Ovary (tissue), 9 donors: ENCODE data around the gene KRT82. TPM values are rescaled to one million over a fixed set of nuclear protein-coding genes. Genes with fewer than 3 reads are reported as not detected.

Source experiments
- DNase-seq, 5 donors: peaks; one replicate each; pipeline ENCODE4 v3.0.0-alpha.2; 2019 to 2020
- H3K27ac ChIP-seq, 2 donors: fragments of 200-600 bp; one replicate each; pipeline versions ENCODE4 v1.5.1 to v1.8.0; 2019 to 2022
- H3K27me3 ChIP-seq: fragments of 200-600 bp; one replicate; pipeline ENCODE4 v1.8.0; 2022
- H3K36me3 ChIP-seq: fragments of 200-600 bp; sonication (generic); one replicate; pipeline ENCODE4 v1.5.1; 2019
- H3K4me1 ChIP-seq: one replicate; pipeline ENCODE4 v1.8.1; 2013; ENCODE audit warnings: mild to moderate bottlenecking, moderate library complexity; ENCODE audit not compliant: insufficient read depth
- H3K4me3 ChIP-seq: fragments of 200-600 bp; sonication (generic); one replicate; pipeline ENCODE4 v1.5.1; 2017
- H3K9me3 ChIP-seq, 2 donors: fragments of 200-600 bp in 1 of 2; sonication (generic) in 1 of 2; one replicate each; pipeline versions ENCODE4 v1.5.1 to v1.8.1; 2013 to 2019; ENCODE audit warnings: mild to moderate bottlenecking in 1 of 2, moderate library complexity in 1 of 2
- EP300 ChIP-seq: sonication (generic); formaldehyde crosslinking; IDR thresholded peaks from one replicate; pipeline ENCODE4 v1.6.1; 2017; ENCODE audit warnings: antibody characterized with exemption
- POLR2A ChIP-seq: fragments of 450-650 bp; IDR thresholded peaks from one replicate; pipeline ENCODE4 v1.6.1; 2017; ENCODE audit warnings: antibody characterized with exemption, mild to moderate bottlenecking, moderate library complexity
- WGBS, 3 donors: extraction: QIAGEN DNeasy Blood & Tissue Kit in 1 of 3; methylation state at CpG; one replicate each; pipeline versions ENCODE4 v1.1.5 to v1.1.7; 2013 to 2017; 5-methylcytosine and 5-hydroxymethylcytosine counted together
- intact Hi-C, 4 donors: fragments of 100-400 bp; cut with DNase I; formaldehyde crosslinking; loops; one replicate each; pipeline versions ENCODE4 v1.11.0 to v1.15.1; 2022 to 2023
- polyA plus RNA-seq, 2 donors: library from polyadenylated mRNA; stranded (reverse); fragments of 200-250 nt in 1 of 2; fragments of 350-450 nt in 1 of 2; fragmentation: Illumina TruSeq in 1 of 2; extraction: RNeasy Lipid Tissue Mini Kit (QIAGEN cat#74804) in 1 of 2; gene quantifications; one replicate each; pipeline ENCODE4 v1.2.3, GENCODE V29; 2013 to 2014
- total RNA-seq, 7 donors: library from RNA; depleted of rRNA in 2 of 7; stranded (reverse); fragments of >200 nt in 2 of 7; fragmentation: NEBNext Ultra II Directional in 3 of 7; extraction: Animal tissue kit (Norgen Biotek cat#: 25700) in 3 of 7; gene quantifications; one replicate each; pipeline versions ENCODE4 v1.1.0 to v1.2.4, GENCODE V29; 2016 to 2023
- TF ChIP-seq, protein P1 (sequence below), 3 donors: fragments of 450-650 bp in 2 of 3; fragments of 200-600 bp in 1 of 3; IDR thresholded peaks; one replicate each; pipeline versions ENCODE4 v1.5.1 to v1.8.0; 2016 to 2022; ENCODE audit warnings: antibody characterized with exemption in 3 of 3, mild to moderate bottlenecking in 1 of 3
- donor health status: DM: no; HTN: no; CAD: no; lungs with moderate emphysema.
- donor health status: DM: no; HTN: no; CAD: no.
- donor health status: Bipolar disorder and iron deficiency.
- donor health status: DM: yes; HTN: yes; CAD: no.
- donor health status: DM: no; HTN: no; CAD: no.
- donor health status: DM: yes; HTN: yes; CAD: no.

KRT82 gene
- total and polyA plus RNA-seq, 9 donors, result not detected

DNA sequence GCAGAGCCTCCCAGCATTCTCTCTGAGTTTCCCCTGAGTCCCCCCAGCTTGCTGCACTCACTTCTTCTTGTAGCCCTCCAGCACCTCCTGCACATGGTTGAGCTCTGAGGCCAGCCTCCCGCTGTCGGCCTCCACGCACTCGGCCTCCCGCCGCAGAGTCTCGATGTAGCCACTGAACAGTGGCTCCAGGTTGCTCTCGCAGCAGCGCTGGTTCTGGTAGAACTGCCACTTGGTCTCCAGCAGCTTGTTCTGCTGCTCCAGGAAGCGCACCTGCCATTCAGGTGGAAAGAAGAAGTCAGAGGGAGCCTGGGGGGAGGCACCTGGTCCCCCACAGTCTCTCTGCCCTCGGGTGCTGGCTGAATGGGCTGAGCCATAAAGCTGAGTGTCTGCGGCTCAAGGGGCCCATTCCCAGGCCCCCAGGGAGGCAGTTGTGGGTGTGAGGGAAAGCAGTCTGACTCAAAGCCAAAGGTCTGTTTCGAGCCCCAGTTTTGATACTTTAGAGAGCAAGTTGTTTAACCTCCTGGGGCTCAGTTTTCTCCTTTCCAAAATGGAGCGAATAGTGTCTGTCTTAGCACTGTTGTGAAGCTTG, 41.1 kb downstream of the KRT82 start:
- no peaks in the 10 kb centered on the region for H3K36me3 ChIP-seq
- no peaks in the 10 kb centered on the region for H3K9me3 ChIP-seq
- no peak for DNase-seq
- H3K27ac ChIP-seq, result no peak overlapping the region
- 82 to 87% (median 86%) methylated on average over 14 of the region's 14 CpGs for WGBS, 3 donors
- no peak overlapping the region for H3K4me3 ChIP-seq
- no peaks in the 10 kb centered on the region for H3K27me3 ChIP-seq
- TF ChIP-seq POLR2A (no peak), EP300 (no peak)
- TF ChIP-seq, protein P1, sequence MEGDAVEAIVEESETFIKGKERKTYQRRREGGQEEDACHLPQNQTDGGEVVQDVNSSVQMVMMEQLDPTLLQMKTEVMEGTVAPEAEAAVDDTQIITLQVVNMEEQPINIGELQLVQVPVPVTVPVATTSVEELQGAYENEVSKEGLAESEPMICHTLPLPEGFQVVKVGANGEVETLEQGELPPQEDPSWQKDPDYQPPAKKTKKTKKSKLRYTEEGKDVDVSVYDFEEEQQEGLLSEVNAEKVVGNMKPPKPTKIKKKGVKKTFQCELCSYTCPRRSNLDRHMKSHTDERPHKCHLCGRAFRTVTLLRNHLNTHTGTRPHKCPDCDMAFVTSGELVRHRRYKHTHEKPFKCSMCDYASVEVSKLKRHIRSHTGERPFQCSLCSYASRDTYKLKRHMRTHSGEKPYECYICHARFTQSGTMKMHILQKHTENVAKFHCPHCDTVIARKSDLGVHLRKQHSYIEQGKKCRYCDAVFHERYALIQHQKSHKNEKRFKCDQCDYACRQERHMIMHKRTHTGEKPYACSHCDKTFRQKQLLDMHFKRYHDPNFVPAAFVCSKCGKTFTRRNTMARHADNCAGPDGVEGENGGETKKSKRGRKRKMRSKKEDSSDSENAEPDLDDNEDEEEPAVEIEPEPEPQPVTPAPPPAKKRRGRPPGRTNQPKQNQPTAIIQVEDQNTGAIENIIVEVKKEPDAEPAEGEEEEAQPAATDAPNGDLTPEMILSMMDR (IDR thresholded peaks at IDR 0.05), result no peak
- no peaks in the 10 kb centered on the region for H3K4me1 ChIP-seq
- intact Hi-C loops, result loop anchor here in 1 of 4 donors (10.0 kb wide), 1 partner anchor 210 kb away; the partner anchor contains the start of gene KRT74

DNA sequence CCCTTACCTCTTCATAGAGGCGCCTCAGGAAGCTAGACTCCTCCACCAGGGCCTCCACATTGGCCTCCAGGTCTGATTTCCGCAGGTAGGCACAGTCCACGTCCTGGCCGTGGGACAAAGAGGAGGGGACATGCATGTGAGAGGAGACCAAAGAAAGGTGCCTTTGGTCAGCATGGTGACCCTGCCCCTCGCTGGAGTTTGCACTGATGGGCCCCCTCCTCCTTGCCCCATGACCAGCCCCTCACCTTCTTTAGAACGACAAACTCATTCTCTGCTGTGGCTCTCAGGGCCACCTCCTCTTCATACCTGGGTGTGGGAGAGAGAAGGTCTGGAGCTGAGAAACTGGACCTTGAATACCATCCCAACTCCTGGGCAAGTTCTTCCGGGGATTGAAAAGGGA, 42.1 kb downstream of the KRT82 start:
- Histone ChIP-seq H3K4me3 (no peak overlapping the region), H3K9me3 (no peaks in the 10 kb centered on the region), H3K27ac (no peak overlapping the region), H3K36me3 (no peaks in the 10 kb centered on the region), H3K27me3 (no peaks in the 10 kb centered on the region), H3K4me1 (no peaks in the 10 kb centered on the region)
- TF ChIP-seq POLR2A (no peak), EP300 (no peak)
- TF ChIP-seq, protein P1 (IDR thresholded peaks at IDR 0.05), result no peak
- intact Hi-C loops, result loop anchor here in 1 of 4 donors (10.0 kb wide), 1 partner anchor 211 kb away; the partner anchor contains the start of gene KRT74
- no peak for DNase-seq
- WGBS, 3 donors, result 75 to 81% (median 79%) methylated on average over 7 of the region's 7 CpGs

DNA sequence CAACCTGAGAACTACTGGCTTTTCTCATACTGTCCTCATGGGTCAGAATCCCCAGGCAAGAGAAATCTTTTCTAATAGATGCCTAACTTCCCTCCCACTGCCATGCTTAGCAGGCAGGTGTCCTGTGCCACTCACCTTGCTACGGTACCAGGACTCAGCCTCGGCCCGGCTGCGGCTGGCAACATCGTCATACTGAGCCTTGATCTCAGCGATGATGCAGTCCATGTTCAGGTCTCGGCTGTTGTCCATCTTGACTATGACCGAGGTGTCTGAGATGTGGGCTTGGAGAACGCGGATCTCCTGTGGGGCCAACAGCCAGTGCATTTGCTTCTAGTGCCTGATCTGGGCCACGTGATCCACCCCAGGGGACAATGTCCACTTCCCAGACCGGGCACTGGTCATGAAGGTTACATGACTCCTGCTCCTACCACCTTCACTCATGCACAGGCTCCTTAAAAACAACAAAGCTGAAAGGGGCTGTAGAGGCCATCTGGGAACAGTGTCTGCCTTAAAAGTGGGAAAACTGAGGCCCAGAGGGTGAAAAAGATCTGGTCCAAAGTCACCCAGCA, 42.9 kb downstream of the KRT82 start:
- intact Hi-C loops, result loop anchor here in 1 of 4 donors (10.0 kb wide), 1 partner anchor 212 kb away; the partner anchor contains the start of gene KRT74
- H3K4me3 ChIP-seq, result no peak overlapping the region
- no peaks in the 10 kb centered on the region for H3K9me3 ChIP-seq
- no peaks in the 10 kb centered on the region for H3K36me3 ChIP-seq
- no peak for DNase-seq
- no peaks in the 10 kb centered on the region for H3K4me1 ChIP-seq
- H3K27me3 ChIP-seq, result no peaks in the 10 kb centered on the region
- 89 to 97% (median 93%) methylated on average over 12 of the region's 12 CpGs for WGBS, 3 donors
- H3K27ac ChIP-seq, result no peak overlapping the region
- TF ChIP-seq EP300 (no peak), POLR2A (no peak)
- TF ChIP-seq, protein P1 (IDR thresholded peaks at IDR 0.05), result no peak

DNA sequence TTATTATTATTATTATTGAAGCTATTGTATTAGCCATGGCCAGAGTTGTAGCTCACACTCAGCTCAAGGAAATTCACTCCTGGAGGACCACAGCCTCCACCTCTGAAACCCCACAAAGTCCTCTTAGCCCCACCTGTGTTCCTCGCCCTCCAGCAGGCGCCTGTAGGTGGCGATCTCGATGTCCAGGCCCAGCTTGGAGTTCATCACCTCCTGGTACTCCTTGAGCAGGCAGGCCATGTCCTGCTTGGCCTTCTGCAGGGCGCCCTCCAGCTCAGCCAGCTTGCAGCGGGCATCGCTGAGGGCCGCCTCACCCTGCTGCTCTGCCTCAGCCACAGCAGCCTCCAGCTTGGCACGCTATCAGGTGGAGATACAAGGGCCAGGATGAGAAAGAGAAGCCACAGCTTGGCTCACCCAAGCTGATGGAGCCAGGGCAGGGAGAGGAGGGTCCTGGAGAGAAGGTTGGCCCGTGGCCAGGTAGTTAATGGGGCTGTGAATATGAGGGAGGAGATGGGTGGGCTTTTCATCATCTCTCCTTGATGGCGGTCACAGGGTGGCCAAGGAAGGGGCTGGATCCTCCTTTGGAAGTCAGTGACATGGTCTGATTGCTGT, 43.9 kb downstream of the KRT82 start:
- WGBS, 3 donors, result 70 to 83% (median 77%) methylated on average over 11 of the region's 11 CpGs
- Histone ChIP-seq H3K36me3 (no peaks in the 10 kb centered on the region), H3K4me3 (no peak overlapping the region), H3K9me3 (no peaks in the 10 kb centered on the region), H3K27me3 (no peaks in the 10 kb centered on the region), H3K4me1 (no peaks in the 10 kb centered on the region), H3K27ac (no peak overlapping the region)
- no peak for TF ChIP-seq EP300
- TF ChIP-seq, protein P1 (IDR thresholded peaks at IDR 0.05), result no peak
- TF ChIP-seq POLR2A, result no peak
- DNase-seq, result no peak
- intact Hi-C loops, result loop anchor here in 1 of 4 donors (10.0 kb wide), 1 partner anchor 213 kb away; the partner anchor contains the start of gene KRT74
